CD4-positive, alpha-beta T cell treated with Interleukin-6 for 4 hours (primary cell): ENCODE data around the gene INSYN2B.

Experiments used
- DNase-seq: peaks from one replicate; pipeline ENCODE4 v3.0.0-alpha.2; 2020; ENCODE audit warnings: mixed read lengths

The INSYN2B gene

GRCh38 chr5:169922474-169922873 is 57.8 kb downstream of the INSYN2B start:
- DNase-seq, result no peak

GRCh38 chr5:169921949-169922348 is 58.3 kb downstream of the INSYN2B start:
- no peak for DNase-seq

GRCh38 chr5:169921384-169921783 is 58.9 kb downstream of the INSYN2B start:
- DNase-seq, result no peak

- DNase-seq, result no peak
Observed at GRCh38 chr5:169920474-169920873, 59.8 kb downstream of the INSYN2B start.

- DNase-seq, result no peak
Observed at GRCh38 chr5:169918228-169918627, 62.1 kb downstream of the INSYN2B start.

- no peak for DNase-seq
Observed at GRCh38 chr5:169917500-169917899, 62.8 kb downstream of the INSYN2B start.

- no peak for DNase-seq
Observed at GRCh38 chr5:169914766-169915165, 65.5 kb downstream of the INSYN2B start.

- no peak for DNase-seq
Observed at GRCh38 chr5:169913479-169913878, 66.8 kb downstream of the INSYN2B start.

- DNase-seq, result no peak
Observed at GRCh38 chr5:169911448-169912212, 68.7 kb downstream of the INSYN2B start.

GRCh38 chr5:169910393-169910792 is 69.9 kb downstream of the INSYN2B start:
- DNase-seq, result no peak

GRCh38 chr5:169909945-169910344 is 70.3 kb downstream of the INSYN2B start:
- DNase-seq, result no peak

GRCh38 chr5:169908864-169909263 is 71.4 kb downstream of the INSYN2B start:
- DNase-seq, result no peak

GRCh38 chr5:169906745-169907649 is 73.3 kb downstream of the INSYN2B start:
- DNase-seq, result no peak

GRCh38 chr5:169905017-169905416 is 75.3 kb downstream of the INSYN2B start:
- no peak for DNase-seq

- no peak for DNase-seq
Observed at GRCh38 chr5:169904508-169904907, 75.8 kb downstream of the INSYN2B start.

GRCh38 chr5:169904059-169904458 is 76.2 kb downstream of the INSYN2B start:
- no peak for DNase-seq

GRCh38 chr5:169901896-169902295 is 78.4 kb downstream of the INSYN2B start:
- no peak for DNase-seq

- no peak for DNase-seq
Observed at GRCh38 chr5:169897481-169897880, 82.8 kb downstream of the INSYN2B start.

GRCh38 chr5:169895926-169896325 is 84.4 kb downstream of the INSYN2B start:
- no peak for DNase-seq

- no peak for DNase-seq
Observed at GRCh38 chr5:169893571-169893970, 86.7 kb downstream of the INSYN2B start.

- no peak for DNase-seq
Observed at GRCh38 chr5:169893010-169893409, 87.3 kb downstream of the INSYN2B start.

- no peak for DNase-seq
Observed at GRCh38 chr5:169889572-169889971, 90.7 kb downstream of the INSYN2B start.

GRCh38 chr5:169886677-169887076 is 93.6 kb downstream of the INSYN2B start:
- no peak for DNase-seq

- no peak for DNase-seq
Observed at GRCh38 chr5:169886033-169886432, 94.3 kb downstream of the INSYN2B start.
